ENCODE results near the gene REX1BD.

REX1BD gene

GRCh38 chr19:18594096-18594823, 5.7 kb downstream of the REX1BD start:
- H3K27ac ChIP-seq (ENCODE audit: low read length) = peak overlapping the region; percentile 53; the same call in 1 of the 2 replicates
- ATAC-seq (ENCODE audit: insufficient read depth, low read depth) = peak; percentile 79

GRCh38 chr19:18594824-18595373, 6.3 kb downstream of the REX1BD start:
- H3K4me3 ChIP-seq (ENCODE audit: low read depth in 1 of 2, low read length in 2 of 2) = peak overlapping the region in 1 of 2 experiments; percentile 56; a peak in 2 of 4 replicates
- no peaks in the 10 kb centered on the region for H3K9me3 ChIP-seq (ENCODE audit: insufficient read depth, low read length, severe bottlenecking)
- no peaks in the 10 kb centered on the region for H3K27me3 ChIP-seq (ENCODE audit: insufficient read depth, low read length, poor library complexity)
- peaks cover 28% of the 10 kb centered on the region for H3K4me1 ChIP-seq (ENCODE audit: insufficient read depth, low read length)
- H3K27ac ChIP-seq (ENCODE audit: low read length) = no peak overlapping the region
- peak overlapping the region; percentile 92 for H3K4me2 ChIP-seq (ENCODE audit: insufficient read depth, low read length)
- TF ChIP-seq EZH2 (IDR thresholded peaks at IDR 0.05; ENCODE audit: borderline replicate concordance, low read depth, low read length, severe bottlenecking) = no peak
- no peak for TF ChIP-seq CTCF (IDR thresholded peaks at IDR 0.05; ENCODE audit: borderline replicate concordance, extremely low read depth, low read length, poor library complexity, severe bottlenecking)
- peaks cover 6% of the 10 kb centered on the region for H3K79me2 ChIP-seq (ENCODE audit: insufficient read depth, low read length)
- no peak for DNase-seq
- peaks cover 7% of the 10 kb centered on the region for H4K20me1 ChIP-seq (ENCODE audit: insufficient read depth, low read length)
- H2AFZ ChIP-seq (ENCODE audit: low read depth, low read length) = peak overlapping the region; percentile 82; the same call in 1 of the 2 replicates
- peaks cover 8% of the 10 kb centered on the region for H3K36me3 ChIP-seq (ENCODE audit: insufficient read depth, low read length)
- peak overlapping the region; percentile 56; the same call in 1 of the 2 replicates for H3K9ac ChIP-seq (ENCODE audit: low read depth, low read length)
- ATAC-seq (ENCODE audit: insufficient read depth, low read depth) = no peak

More at GRCh38 chr19:18594096-18594823, 5.7 kb downstream of the REX1BD start:
- no peak for TF ChIP-seq EZH2 (IDR thresholded peaks at IDR 0.05; ENCODE audit: borderline replicate concordance, low read depth, low read length, severe bottlenecking)
- peak; percentile 93 for TF ChIP-seq CTCF (IDR thresholded peaks at IDR 0.05; ENCODE audit: borderline replicate concordance, extremely low read depth, low read length, poor library complexity, severe bottlenecking)
- Histone ChIP-seq H3K4me2 (ENCODE audit: insufficient read depth, low read length) (peak overlapping the region; percentile 92), H3K27me3 (ENCODE audit: insufficient read depth, low read length, poor library complexity) (no peaks in the 10 kb centered on the region), H3K9me3 (ENCODE audit: insufficient read depth, low read length, severe bottlenecking) (no peaks in the 10 kb centered on the region), H3K4me3 (ENCODE audit: low read depth in 1 of 2, low read length in 2 of 2) (peak overlapping the region in 1 of 2 experiments; percentile 56; a peak in 2 of 4 replicates), H3K4me1 (ENCODE audit: insufficient read depth, low read length) (peaks cover 35% of the 10 kb centered on the region), H4K20me1 (ENCODE audit: insufficient read depth, low read length) (peaks cover 7% of the 10 kb centered on the region), H3K9ac (ENCODE audit: low read depth, low read length) (peak overlapping the region; percentile 56), H2AFZ (ENCODE audit: low read depth, low read length) (peak overlapping the region; percentile 82), H3K36me3 (ENCODE audit: insufficient read depth, low read length) (peaks cover 8% of the 10 kb centered on the region), H3K79me2 (ENCODE audit: insufficient read depth, low read length) (peaks cover 12% of the 10 kb centered on the region)
- DNase-seq = peak; percentile 81

GRCh38 chr19:18595475-18595874, 6.9 kb downstream of the REX1BD start:
- no peaks in the 10 kb centered on the region for H3K27me3 ChIP-seq (ENCODE audit: insufficient read depth, low read length, poor library complexity)
- no peak overlapping the region for H3K4me2 ChIP-seq (ENCODE audit: insufficient read depth, low read length)
- no peak overlapping the region for H3K4me3 ChIP-seq (ENCODE audit: low read depth in 1 of 2, low read length in 2 of 2)
- H4K20me1 ChIP-seq (ENCODE audit: insufficient read depth, low read length) = peaks cover 6% of the 10 kb centered on the region
- no peak for TF ChIP-seq CTCF (IDR thresholded peaks at IDR 0.05; ENCODE audit: borderline replicate concordance, extremely low read depth, low read length, poor library complexity, severe bottlenecking)
- TF ChIP-seq EZH2 (IDR thresholded peaks at IDR 0.05; ENCODE audit: borderline replicate concordance, low read depth, low read length, severe bottlenecking) = no peak
- no peak for ATAC-seq (ENCODE audit: insufficient read depth, low read depth)
- no peak overlapping the region for H3K9ac ChIP-seq (ENCODE audit: low read depth, low read length)
- H3K9me3 ChIP-seq (ENCODE audit: insufficient read depth, low read length, severe bottlenecking) = no peaks in the 10 kb centered on the region
- H3K4me1 ChIP-seq (ENCODE audit: insufficient read depth, low read length) = peaks cover 23% of the 10 kb centered on the region
- DNase-seq = no peak
- peaks cover 7% of the 10 kb centered on the region for H3K36me3 ChIP-seq (ENCODE audit: insufficient read depth, low read length)
- H2AFZ ChIP-seq (ENCODE audit: low read depth, low read length) = no peak overlapping the region
- peaks cover 1% of the 10 kb centered on the region; the same call in 1 of the 2 replicates for H3K79me2 ChIP-seq (ENCODE audit: insufficient read depth, low read length)
- no peak overlapping the region for H3K27ac ChIP-seq (ENCODE audit: low read length)
